GM12892 (cell line): ENCODE results near the gene SYNJ1.
"Not testable (repeated sequence)": the region's sequence is repeated elsewhere in the genome, so short reads cannot be mapped to it uniquely, and the experiment has no call there.

Experiments used
- DNase-seq: peaks from one replicate; pipeline ENCODE4 v3.0.0; 2011; ENCODE audit not compliant: insufficient read length
- FAIRE-seq: peaks from 2 replicates; lab custom pipeline; 2011; peaks lifted over from hg19 to GRCh38; lab: Jason Lieb, UNC
- POLR2A ChIP-seq: IDR thresholded peaks from 2 replicates; pipeline ENCODE4 v1.6.1; 2011; ENCODE audit warnings: low read depth, low read length, control low read depth
- POLR2AphosphoS5 ChIP-seq: IDR thresholded peaks from 2 replicates; pipeline ENCODE4 v1.6.1; 2011; ENCODE audit warnings: low read depth, low read length, control low read depth
- TAF1 ChIP-seq: IDR thresholded peaks from 2 replicates; pipeline ENCODE4 v1.6.1; 2011; ENCODE audit warnings: low read depth, mild to moderate bottlenecking, control low read depth, low read length, borderline replicate concordance

The SYNJ1 gene

DNA sequence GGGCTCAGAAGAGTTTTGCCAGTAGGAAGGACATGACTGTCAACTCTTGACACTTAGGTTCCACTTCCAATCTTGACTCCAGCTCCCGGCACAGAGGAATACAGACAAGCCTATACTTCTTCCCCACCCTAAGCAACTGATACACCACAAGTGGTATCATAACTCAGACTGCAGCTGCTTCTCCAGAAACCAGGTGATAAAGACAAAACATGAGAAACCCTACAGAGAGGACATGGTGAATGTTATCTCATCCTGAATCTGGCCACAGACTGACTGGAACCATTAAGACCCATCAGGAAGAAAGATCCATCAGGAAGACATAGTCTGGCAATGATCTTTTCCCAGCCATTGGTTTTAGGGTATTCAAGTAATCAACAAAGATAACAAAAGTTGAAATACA is 30.0 kb upstream of the SYNJ1 start:
- FAIRE-seq (peak; percentile 68), DNase-seq (no peak)
- no peak for TF ChIP-seq POLR2AphosphoS5
- no peak for TF ChIP-seq POLR2A
- TF ChIP-seq TAF1 = no peak

DNA sequence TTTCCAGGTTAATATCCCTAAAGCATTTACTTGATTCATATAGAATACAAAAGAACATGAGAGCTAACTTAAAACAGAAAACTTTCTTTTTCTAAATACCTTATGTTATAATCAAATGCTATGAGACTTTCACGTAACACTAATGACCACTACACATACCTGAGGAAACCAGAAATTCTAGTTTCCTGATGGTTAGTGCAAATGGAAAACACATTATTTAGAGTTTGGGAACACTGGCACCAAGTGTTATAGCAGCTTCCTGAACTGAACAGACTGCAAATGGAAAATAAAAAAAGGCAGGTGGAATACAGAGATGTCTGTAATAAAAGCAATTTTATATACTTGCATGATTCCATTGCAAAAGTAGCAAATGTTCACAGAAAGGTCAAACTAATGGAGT is 28.3 kb upstream of the SYNJ1 start:
- FAIRE-seq (no peak), DNase-seq (no peak)
- TF ChIP-seq POLR2A (no peak), POLR2AphosphoS5 (no peak), TAF1 (no peak)

DNA sequence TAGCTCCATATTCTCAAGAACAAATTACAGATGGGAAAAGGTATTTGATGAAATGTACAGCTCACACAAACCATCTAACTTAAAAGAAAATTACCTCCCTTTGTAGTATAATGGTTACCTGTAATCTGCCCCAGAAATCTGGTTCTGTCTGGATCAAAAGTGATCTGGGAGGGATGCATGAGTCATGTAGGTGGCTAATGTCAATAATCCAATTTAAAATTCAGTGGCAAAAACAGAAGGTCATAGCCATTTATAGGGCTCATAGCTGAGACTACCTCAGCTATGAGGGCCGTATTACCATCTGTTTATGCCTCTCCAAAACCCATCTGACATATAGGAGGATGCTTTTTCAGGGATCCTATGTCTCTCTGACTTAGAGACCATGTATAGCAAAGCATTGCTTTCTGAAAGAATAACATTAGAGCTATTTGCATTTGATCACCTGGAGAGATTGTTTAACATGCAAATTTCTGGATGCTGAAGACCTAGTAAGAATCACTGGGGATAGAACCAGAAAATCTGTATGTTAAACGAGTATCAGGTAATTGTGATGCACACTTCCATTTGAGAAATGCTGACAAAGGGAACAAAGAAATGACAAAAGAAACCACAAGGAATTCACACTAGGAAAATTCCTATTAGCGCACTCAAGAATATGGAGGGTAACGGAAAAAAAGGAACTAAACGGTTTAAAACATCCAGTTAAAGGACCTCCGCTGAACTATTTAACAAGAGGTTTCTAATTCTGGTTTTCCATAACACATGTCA is 26.2 kb upstream of the SYNJ1 start:
- DNase-seq (no peak), FAIRE-seq (no peak)

GRCh38 chr21:32750405-32750804 is 22.6 kb upstream of the SYNJ1 start:
- no peak for DNase-seq

More for the DNA sequence above, 26.2 kb upstream of the SYNJ1 start:
- no peak for TF ChIP-seq POLR2AphosphoS5
- TF ChIP-seq TAF1 = no peak
- no peak for TF ChIP-seq POLR2A

DNA sequence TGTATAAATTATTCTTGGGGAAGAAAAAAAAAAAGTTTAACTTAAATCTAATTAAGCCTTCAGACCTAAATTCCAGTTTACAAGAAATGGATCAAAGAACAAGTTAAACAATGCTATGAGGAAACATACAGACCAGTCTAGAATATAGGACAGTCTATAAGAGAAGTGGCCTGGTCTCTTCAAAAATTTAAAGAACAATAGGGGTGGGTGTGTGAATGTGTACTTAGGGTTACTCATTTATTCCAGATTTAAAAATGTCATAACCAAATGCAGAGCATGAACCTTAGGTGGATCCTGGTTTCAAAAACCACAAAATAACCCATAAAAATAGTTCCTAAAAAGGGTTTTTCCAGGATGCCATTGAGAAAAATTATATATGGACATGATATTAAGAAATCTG is 21.8 kb upstream of the SYNJ1 start:
- no peak for FAIRE-seq
- no peak for TF ChIP-seq POLR2AphosphoS5
- TF ChIP-seq POLR2A = no peak
- TF ChIP-seq TAF1 = no peak
- DNase-seq = no peak

More at GRCh38 chr21:32750405-32750804, 22.6 kb upstream of the SYNJ1 start:
- no peak for FAIRE-seq
- no peak for TF ChIP-seq POLR2A
- TF ChIP-seq TAF1 = no peak
- no peak for TF ChIP-seq POLR2AphosphoS5

GRCh38 chr21:32748529-32748928 is 20.7 kb upstream of the SYNJ1 start:
- no peak for TF ChIP-seq TAF1
- no peak for FAIRE-seq
- DNase-seq = no peak

DNA sequence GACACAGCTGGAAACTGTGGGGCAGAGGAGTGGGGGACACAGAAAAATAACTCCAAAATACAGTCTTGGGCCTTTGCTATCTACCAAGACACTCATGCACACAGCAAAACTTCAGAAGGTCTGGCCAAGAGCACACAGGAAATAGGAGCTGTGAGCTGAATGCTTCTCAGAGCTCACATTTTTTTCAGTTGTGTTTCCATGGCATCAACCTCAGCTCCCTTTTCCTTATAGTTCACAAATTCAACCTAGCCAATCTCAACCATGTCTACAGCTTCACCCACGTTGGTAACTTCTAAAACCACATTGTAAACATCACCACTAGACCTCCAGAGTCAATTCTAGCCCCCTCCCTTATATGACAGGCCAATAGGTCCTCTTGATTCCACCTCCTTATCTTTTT is 19.6 kb upstream of the SYNJ1 start:
- no peak for DNase-seq
- no peak for FAIRE-seq
- TF ChIP-seq POLR2A (no peak), TAF1 (no peak), POLR2AphosphoS5 (no peak)

- FAIRE-seq, DNase-seq: not testable (repeated sequence)
Observed at GRCh38 chr21:32746711-32747110, 18.9 kb upstream of the SYNJ1 start.

DNA sequence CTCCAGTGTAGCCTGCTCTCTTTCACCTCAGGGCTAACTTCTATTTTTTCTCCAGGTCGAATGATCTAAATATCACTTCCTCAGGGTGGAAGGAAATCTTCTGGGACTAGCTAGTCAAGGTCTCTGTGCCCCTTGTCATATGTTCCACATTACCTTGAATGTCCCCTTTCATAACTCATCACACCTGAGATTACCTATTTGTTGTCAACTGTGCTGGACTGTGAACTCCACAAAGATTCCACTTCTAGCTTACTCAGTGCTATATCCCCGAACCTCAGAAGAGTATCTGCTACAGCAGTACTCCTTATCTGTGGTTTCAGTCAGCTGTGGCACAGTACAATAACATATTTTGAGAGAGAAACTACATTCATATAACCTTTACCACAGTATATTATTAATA is 14.6 kb upstream of the SYNJ1 start:
- DNase-seq (no peak), FAIRE-seq (no peak)
- TF ChIP-seq POLR2AphosphoS5 = no peak
- TF ChIP-seq POLR2A = no peak
- no peak for TF ChIP-seq TAF1

- TF ChIP-seq TAF1 (no peak), POLR2AphosphoS5 (no peak), POLR2A (no peak)
Observed at GRCh38 chr21:32741336-32741735, 13.5 kb upstream of the SYNJ1 start.

DNA sequence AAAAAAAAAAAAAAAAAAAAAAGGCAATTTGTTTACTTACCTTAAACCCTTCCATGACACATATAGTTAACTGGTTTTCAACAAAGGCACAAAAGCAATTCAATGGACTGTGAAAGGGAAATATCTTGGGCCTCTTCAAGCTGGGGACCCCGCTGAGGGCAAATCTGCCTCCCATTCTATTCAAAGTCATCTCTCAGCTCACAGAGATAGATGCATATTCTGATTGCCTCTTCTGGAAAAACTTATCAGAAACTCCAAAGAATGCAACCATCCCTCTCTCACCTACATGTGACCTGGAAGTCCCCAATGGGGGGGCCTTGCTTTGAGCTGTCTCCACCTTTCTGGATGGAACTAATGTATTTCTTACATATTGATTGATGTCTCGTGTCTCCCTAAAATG is 12.1 kb upstream of the SYNJ1 start:
- FAIRE-seq (no peak), DNase-seq (no peak)
- no peak for TF ChIP-seq POLR2A
- no peak for TF ChIP-seq POLR2AphosphoS5
- no peak for TF ChIP-seq TAF1

More at GRCh38 chr21:32741336-32741735, 13.5 kb upstream of the SYNJ1 start:
- DNase-seq (no peak), FAIRE-seq (no peak)

- FAIRE-seq, DNase-seq: not testable (repeated sequence)
Observed at GRCh38 chr21:32736083-32736482, 8.3 kb upstream of the SYNJ1 start.

DNA sequence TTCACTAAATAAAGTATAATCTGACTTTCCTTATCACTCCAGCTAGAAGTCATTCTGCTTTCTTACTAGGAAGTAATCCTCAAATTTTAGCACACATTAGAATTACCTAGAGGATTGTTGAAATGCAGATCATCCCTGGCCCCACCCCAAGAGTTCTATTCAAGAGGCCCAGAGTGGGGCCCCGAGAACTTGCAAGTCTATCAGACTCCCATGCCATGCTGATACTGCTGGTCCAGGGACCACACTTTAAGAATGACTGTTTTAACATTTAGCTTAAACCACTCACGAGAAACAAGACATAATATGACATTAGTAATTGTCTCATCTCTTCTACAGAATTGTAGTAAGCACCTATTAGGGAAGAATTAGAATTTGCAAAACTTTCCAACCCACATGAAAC is 7.7 kb upstream of the SYNJ1 start:
- FAIRE-seq = no peak
- TF ChIP-seq POLR2AphosphoS5 (no peak), POLR2A (no peak), TAF1 (no peak)

More for the DNA sequence above, 7.7 kb upstream of the SYNJ1 start:
- DNase-seq = no peak
